ENCODE data around the gene BPHL. TPM values are rescaled to one million over a fixed set of nuclear protein-coding genes. Genes with fewer than 3 reads are reported as not detected.

Gene BPHL
- total and polyA plus RNA-seq, 2 of the 4 experiments (the other 2 are of a cell fraction): 14.7 to 16.3 TPM

DNA sequence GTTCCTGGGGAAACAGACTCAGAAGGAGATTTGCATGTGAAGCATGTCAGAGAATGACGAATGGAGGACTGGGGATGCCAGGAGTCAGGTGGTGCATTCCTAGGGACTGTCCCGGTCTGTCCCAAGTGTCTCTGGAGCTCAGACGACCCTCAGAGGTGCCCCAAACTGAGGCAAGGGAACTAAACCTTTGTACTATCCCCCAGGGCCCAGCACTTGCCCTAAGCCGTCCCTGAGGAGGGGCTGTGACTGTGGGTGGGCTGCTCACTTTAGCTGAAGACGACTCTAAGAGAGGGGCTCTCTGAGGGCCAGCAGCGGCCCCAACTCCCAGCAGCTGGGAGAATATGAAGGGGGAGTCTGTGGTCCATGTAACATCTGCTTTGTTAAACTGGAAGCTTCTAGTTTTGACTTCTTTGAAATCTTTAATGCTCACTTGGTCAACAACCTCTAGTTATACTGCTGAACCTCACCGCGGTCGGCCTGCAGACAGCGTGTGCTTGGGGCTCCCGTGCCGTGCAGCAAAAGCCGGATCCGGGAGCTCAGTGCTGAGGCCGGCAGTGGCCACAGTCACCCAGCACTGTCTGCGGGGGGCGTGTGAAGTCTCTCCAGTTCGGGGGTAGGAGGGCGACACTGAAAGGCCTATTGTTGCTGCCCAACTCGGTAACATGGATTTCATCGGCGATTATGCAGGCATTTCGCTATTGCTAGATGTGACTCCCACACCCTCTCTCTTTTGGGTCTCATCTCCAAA lies 74.8 kb downstream of the BPHL start:
- no peak overlapping the region for H4K8ac ChIP-seq (ENCODE audit: low read depth in 2 of 2, low read length in 2 of 2)
- ATAC-seq (ENCODE audit: low read depth) (no peak), DNase-seq (no peak)
- H3K4me3 ChIP-seq (ENCODE audit: insufficient read depth, low read depth, low read length): no peak overlapping the region
- H3K9me1 ChIP-seq (ENCODE audit: insufficient read depth, low read length): no peaks in the 10 kb centered on the region
- no peaks in the 10 kb centered on the region for H3K79me1 ChIP-seq (ENCODE audit: low read depth in 1 of 2, low read length in 2 of 2)
- no peak overlapping the region for H3K18ac ChIP-seq (ENCODE audit: low read depth, low read length)
- no peak overlapping the region for H2BK15ac ChIP-seq (ENCODE audit: low read depth, low read length)
- H3K36me3 ChIP-seq (ENCODE audit: control insufficient read depth, insufficient read depth, low read length): no peaks in the 10 kb centered on the region
- no peak overlapping the region for H3K14ac ChIP-seq (replicated peaks; ENCODE audit: low read depth, low read length)
- no peak overlapping the region for H2BK20ac ChIP-seq (ENCODE audit: low read depth, low read length)
- no peak overlapping the region for H3K27ac ChIP-seq (ENCODE audit: insufficient read depth, low read length)
- CTCF ChIA-PET: interaction anchor here (1.5 kb wide), 1 partner anchor 16 kb away, joined by 3 read pairs; no protein-coding TSS in a partner anchor
- H4K20me1 ChIP-seq (ENCODE audit: insufficient read depth, low read length): no peaks in the 10 kb centered on the region
- dilution Hi-C loops (cut with HindIII; ENCODE audit: low sequenced_read_pairs, unreplicated experiment) (no loop called here), in situ Hi-C loops (cut with MboI; ENCODE audit: low sequenced_read_pairs) (no loop called here), intact Hi-C loops (cut with micrococcal nuclease) (no loop called here)
- H3K4me1 ChIP-seq (ENCODE audit: control insufficient read depth, insufficient read depth, low read length): peaks cover 5% of the 10 kb centered on the region
- H2BK5ac ChIP-seq (ENCODE audit: low read depth, low read length, poor library complexity, severe bottlenecking): no peak overlapping the region
- no peak overlapping the region for H3K23ac ChIP-seq (ENCODE audit: low read depth, low read length)
- H3K4me2 ChIP-seq (ENCODE audit: low read depth, low read length): no peak overlapping the region
- H3K56ac ChIP-seq (ENCODE audit: extremely low read depth, insufficient read depth, low read length): no peak overlapping the region
- whole genome bisulfite sequencing, 2 experiments (ENCODE audit: extremely low coverage in 2 of 2, insufficient read length in 1 of 2): 74% methylated on average over 11 of the region's 23 CpGs; no CpG with 5 or more reads in 1 of the 2 experiments
- peaks cover 5% of the 10 kb centered on the region for H3K9me3 ChIP-seq (ENCODE audit: control insufficient read depth, insufficient read depth, low read length)
- peaks cover 2% of the 10 kb centered on the region for H3K27me3 ChIP-seq (ENCODE audit: control insufficient read depth, insufficient read depth, low read length)
- no peak for TF ChIP-seq MAFK (IDR thresholded peaks at IDR 0.05; ENCODE audit: low read depth, low read length)
- TF ChIP-seq, protein P1, sequence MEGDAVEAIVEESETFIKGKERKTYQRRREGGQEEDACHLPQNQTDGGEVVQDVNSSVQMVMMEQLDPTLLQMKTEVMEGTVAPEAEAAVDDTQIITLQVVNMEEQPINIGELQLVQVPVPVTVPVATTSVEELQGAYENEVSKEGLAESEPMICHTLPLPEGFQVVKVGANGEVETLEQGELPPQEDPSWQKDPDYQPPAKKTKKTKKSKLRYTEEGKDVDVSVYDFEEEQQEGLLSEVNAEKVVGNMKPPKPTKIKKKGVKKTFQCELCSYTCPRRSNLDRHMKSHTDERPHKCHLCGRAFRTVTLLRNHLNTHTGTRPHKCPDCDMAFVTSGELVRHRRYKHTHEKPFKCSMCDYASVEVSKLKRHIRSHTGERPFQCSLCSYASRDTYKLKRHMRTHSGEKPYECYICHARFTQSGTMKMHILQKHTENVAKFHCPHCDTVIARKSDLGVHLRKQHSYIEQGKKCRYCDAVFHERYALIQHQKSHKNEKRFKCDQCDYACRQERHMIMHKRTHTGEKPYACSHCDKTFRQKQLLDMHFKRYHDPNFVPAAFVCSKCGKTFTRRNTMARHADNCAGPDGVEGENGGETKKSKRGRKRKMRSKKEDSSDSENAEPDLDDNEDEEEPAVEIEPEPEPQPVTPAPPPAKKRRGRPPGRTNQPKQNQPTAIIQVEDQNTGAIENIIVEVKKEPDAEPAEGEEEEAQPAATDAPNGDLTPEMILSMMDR (conservative IDR thresholded peaks at IDR 0.05; ENCODE audit: low read depth, low read length): no peak
- TF ChIP-seq RCOR1 (IDR thresholded peaks at IDR 0.05; ENCODE audit: insufficient replicate concordance, low read length): no peak
- no peak for TF ChIP-seq CHD1 (IDR thresholded peaks at IDR 0.05; ENCODE audit: low read depth, low read length)
- no peak for TF ChIP-seq RAD21 (IDR thresholded peaks at IDR 0.05; ENCODE audit: low read length)
- TF ChIP-seq MXI1 (IDR thresholded peaks at IDR 0.05; ENCODE audit: borderline replicate concordance, low read depth, low read length): no peak
- no peak for TF ChIP-seq SMC3 (IDR thresholded peaks at IDR 0.05; ENCODE audit: low read depth, low read length)
- TF ChIP-seq MAZ (IDR thresholded peaks at IDR 0.05; ENCODE audit: borderline replicate concordance, low read depth, low read length): no peak
- TF ChIP-seq POLR2A (IDR thresholded peaks at IDR 0.05; ENCODE audit: low read depth, low read length): no peak
- no peak for TF ChIP-seq CEBPB (IDR thresholded peaks at IDR 0.05; ENCODE audit: low read depth, low read length)
- no peak for TF ChIP-seq RFX5 (IDR thresholded peaks at IDR 0.05; ENCODE audit: low read depth, low read length)
- no peak for TF ChIP-seq FOS (IDR thresholded peaks at IDR 0.05; ENCODE audit: low read depth, low read length)
- H2AK9ac ChIP-seq (replicated peaks; ENCODE audit: low read depth, low read length, poor library complexity): no peak overlapping the region
- no peak overlapping the region for H3K4ac ChIP-seq (ENCODE audit: low read depth, low read length)
- no peak overlapping the region for H2BK120ac ChIP-seq (ENCODE audit: low read depth, low read length)
- no peak overlapping the region for H4K91ac ChIP-seq (ENCODE audit: insufficient read depth, low read depth, low read length)
- POLR2A ChIA-PET (ENCODE audit: unreplicated experiment): no interaction called here
- no peak overlapping the region for H4K5ac ChIP-seq (ENCODE audit: low read depth, low read length)
- no TSS peak for BruUV-seq (replicated peaks)
- no peak overlapping the region for H3K9ac ChIP-seq (ENCODE audit: low read depth, low read length)
- no peak overlapping the region for H2AFZ ChIP-seq (replicated peaks; ENCODE audit: low read length, poor library complexity)
- H2AK5ac ChIP-seq (ENCODE audit: low read depth, low read length): no peak overlapping the region

All from IMR-90 (cell line).